GM18519 (cell line): ENCODE measurements around the gene TMEM212.

ENCODE experiments used
- ATAC-seq: cut with Tn5 transposase; IDR thresholded peaks from one replicate; pipeline ENCODE4 v1.9.1; 2021; ENCODE audit warnings: mild to moderate bottlenecking, moderate library complexity; ENCODE audit not compliant: unreplicated experiment, low FRiP score

TMEM212 gene

GRCh38 chr3:171842864-171843518 lies at the start of gene TMEM212:
Gene TMEM212 (plus strand): TSS chr3:171843349. CDS start chr3:171843384, 35 bp downstream.
- ATAC-seq, result no peak

- no peak for ATAC-seq
Observed at GRCh38 chr3:171796625-171797264, 46.4 kb upstream of the TMEM212 start.

- peak; percentile 46 for ATAC-seq
Observed at GRCh38 chr3:171797265-171797679, 45.9 kb upstream of the TMEM212 start.

- no peak for ATAC-seq
Observed at GRCh38 chr3:171797873-171798272, 45.3 kb upstream of the TMEM212 start.

GRCh38 chr3:171799501-171799900 lies 43.6 kb upstream of the TMEM212 start:
- ATAC-seq, result no peak

GRCh38 chr3:171801738-171802589 lies 41.2 kb upstream of the TMEM212 start:
- ATAC-seq, result no peak

GRCh38 chr3:171802590-171802956 lies 40.6 kb upstream of the TMEM212 start:
- ATAC-seq, result no peak

GRCh38 chr3:171803044-171803443 lies 40.1 kb upstream of the TMEM212 start:
- ATAC-seq, result no peak

GRCh38 chr3:171804618-171805389 lies 38.3 kb upstream of the TMEM212 start:
- no peak for ATAC-seq

GRCh38 chr3:171805687-171806086 lies 37.5 kb upstream of the TMEM212 start:
- no peak for ATAC-seq

GRCh38 chr3:171806200-171807128 lies 36.7 kb upstream of the TMEM212 start:
- ATAC-seq, result no peak

- no peak for ATAC-seq
Observed at GRCh38 chr3:171807129-171807675, 35.9 kb upstream of the TMEM212 start.

- ATAC-seq, result no peak
Observed at GRCh38 chr3:171807806-171808205, 35.3 kb upstream of the TMEM212 start.

GRCh38 chr3:171809611-171809860 lies 33.6 kb upstream of the TMEM212 start:
- peak; percentile 24 for ATAC-seq

GRCh38 chr3:171809861-171810628 lies 33.1 kb upstream of the TMEM212 start, which contains the start of gene PLD1:
Gene PLD1 (minus strand): TSS chr3:171810483. CDS start chr3:171738051, 72,432 bp downstream.
- peak; percentile 40 for ATAC-seq

GRCh38 chr3:171810629-171811294 lies 32.4 kb upstream of the TMEM212 start:
- no peak for ATAC-seq

GRCh38 chr3:171811295-171811912 lies 31.7 kb upstream of the TMEM212 start:
- ATAC-seq, result no peak

GRCh38 chr3:171811913-171812335 lies 31.2 kb upstream of the TMEM212 start:
- no peak for ATAC-seq
